ENCODE data around the gene AKT1. TPM values are rescaled to one million over a fixed set of nuclear protein-coding genes. Genes with fewer than 3 reads are reported as not detected.
A peak's percentile ranks its signal among the peaks of the same experiment; 100 is the strongest.
"Not testable (repeated sequence)": the region's sequence is repeated elsewhere in the genome, so short reads cannot be mapped to it uniquely, and the experiment has no call there.

Gene AKT1
- total and polyA plus RNA-seq, 7 experiments from 2014 or later, result 6.8 to 131 (median 71.0) TPM

GRCh38 chr14:104729176-104729834, 66.2 kb downstream of the AKT1 start:
- H3K4me1 Mint-ChIP-seq; H3K36me3 ChIP-seq (ENCODE audit: control insufficient read depth in 2 of 3, insufficient read depth in 3 of 3, low read length in 3 of 3); H3K36me3 Mint-ChIP-seq; intact Hi-C loops (cut with micrococcal nuclease); CTCF ChIA-PET; H3K4me3 ChIP-seq (ENCODE audit: low read length); H3K9me3 ChIP-seq (ENCODE audit: control insufficient read depth in 2 of 3, low read length in 3 of 3); DNase-seq; H3K4me1 ChIP-seq (ENCODE audit: control insufficient read depth in 2 of 2, insufficient read depth in 2 of 2, low read length in 2 of 2); H3K27me3 ChIP-seq (ENCODE audit: control insufficient read depth in 2 of 2, insufficient read depth in 2 of 2, low read length in 2 of 2); H3K4me3 Mint-ChIP-seq; H3K27ac ChIP-seq (ENCODE audit: low read depth, low read length); H3K9me3 Mint-ChIP-seq; POLR2A ChIA-PET; H3K27me3 Mint-ChIP-seq; ATAC-seq: not testable (repeated sequence)
- H3K27ac Mint-ChIP-seq, result peak overlapping the region in 1 of 9 donors; percentile 25

GRCh38 chr14:104728631-104729030, 66.9 kb downstream of the AKT1 start:
- intact Hi-C loops (cut with micrococcal nuclease), result no loop called here
- Histone ChIP-seq H3K9me3 (ENCODE audit: control insufficient read depth in 2 of 3, low read length in 3 of 3) (no peaks in the 10 kb centered on the region), H3K36me3 (ENCODE audit: control insufficient read depth in 2 of 3, insufficient read depth in 3 of 3, low read length in 3 of 3) (no peaks in the 10 kb centered on the region), H3K4me1 (ENCODE audit: control insufficient read depth in 2 of 2, insufficient read depth in 2 of 2, low read length in 2 of 2) (peaks cover 0 to 2% of the 10 kb centered on the region in 2 donors), H3K27ac (ENCODE audit: low read depth, low read length) (no peak overlapping the region), H3K4me3 (ENCODE audit: low read length) (no peak overlapping the region), H3K27me3 (ENCODE audit: control insufficient read depth in 2 of 2, insufficient read depth in 2 of 2, low read length in 2 of 2) (no peaks in the 10 kb centered on the region)
- H3K27ac Mint-ChIP-seq, result no peak overlapping the region
- DNase-seq (no peak), ATAC-seq (no peak)
- ChIA-PET POLR2A (no interaction called here), CTCF (no interaction called here)
- peaks cover 0 to 9% (median 0%) of the 10 kb centered on the region in 7 donors for H3K4me1 Mint-ChIP-seq
- H3K27me3 Mint-ChIP-seq, result no peaks in the 10 kb centered on the region
- H3K36me3 Mint-ChIP-seq, result no peaks in the 10 kb centered on the region
- H3K4me3 Mint-ChIP-seq, result no peak overlapping the region
- H3K9me3 Mint-ChIP-seq, result no peaks in the 10 kb centered on the region

DNA sequence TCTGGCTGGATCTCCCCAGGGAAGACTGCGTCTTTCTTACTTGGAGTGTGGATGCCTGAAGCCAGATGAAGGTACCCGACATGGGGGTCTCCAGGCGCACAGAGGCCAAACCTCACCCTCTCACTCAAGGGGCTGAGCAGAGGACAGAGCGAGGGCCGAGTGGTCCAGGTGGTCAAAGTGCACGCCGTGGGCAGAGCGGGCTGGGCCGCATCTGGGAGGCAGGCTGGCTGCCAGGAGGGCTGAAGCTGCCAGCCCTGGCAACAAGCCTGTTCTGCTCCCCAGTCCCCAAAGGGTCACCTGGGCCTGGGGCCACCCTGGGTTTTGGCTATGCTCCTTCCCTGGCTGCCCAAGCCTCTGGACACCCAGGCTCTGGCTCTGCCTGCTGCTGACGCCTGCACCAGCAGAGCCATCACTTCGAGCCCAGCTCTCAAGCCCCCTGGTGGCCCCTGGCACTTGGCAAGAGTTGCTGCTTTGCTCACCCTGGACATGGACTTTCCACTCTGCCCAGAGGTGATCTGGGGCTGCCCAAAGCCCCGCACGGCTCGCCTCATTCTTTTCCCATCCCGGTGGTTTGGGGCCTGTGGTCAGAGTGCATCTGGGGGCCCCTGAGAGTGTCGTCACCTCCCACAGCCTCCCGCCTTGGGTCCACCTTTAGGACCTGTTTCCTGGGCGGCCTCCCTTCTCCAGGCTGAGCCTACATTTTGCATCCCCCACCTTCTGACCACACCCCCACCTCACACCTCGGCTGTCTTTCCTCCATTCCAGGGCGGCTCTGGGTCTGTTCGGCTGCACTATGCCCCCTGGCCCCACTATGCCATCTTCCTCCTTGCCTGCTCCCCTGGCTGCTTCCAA, 68.7 kb downstream of the AKT1 start:
- DNase-seq, result no peak
- Mint-ChIP-seq H3K4me3 (peak overlapping the region in 1 of 10 donors; percentile 34), H3K27me3 (no peaks in the 10 kb centered on the region), H3K9me3 (no peaks in the 10 kb centered on the region), H3K27ac (no peak overlapping the region), H3K4me1 (peaks cover 0 to 9% (median 0%) of the 10 kb centered on the region in 7 donors), H3K36me3 (no peaks in the 10 kb centered on the region)
- ChIA-PET CTCF (no interaction called here), POLR2A (no interaction called here)
- H3K9me3 ChIP-seq (ENCODE audit: control insufficient read depth in 2 of 3, low read length in 3 of 3), result no peaks in the 10 kb centered on the region
- no peak for ATAC-seq
- H3K27me3 ChIP-seq (ENCODE audit: control insufficient read depth in 2 of 2, insufficient read depth in 2 of 2, low read length in 2 of 2), result no peaks in the 10 kb centered on the region
- no peaks in the 10 kb centered on the region for H3K36me3 ChIP-seq (ENCODE audit: control insufficient read depth in 2 of 3, insufficient read depth in 3 of 3, low read length in 3 of 3)
- peaks cover 0 to 6% of the 10 kb centered on the region in 2 donors for H3K4me1 ChIP-seq (ENCODE audit: control insufficient read depth in 2 of 2, insufficient read depth in 2 of 2, low read length in 2 of 2)
- H3K27ac ChIP-seq (ENCODE audit: low read depth, low read length), result no peak overlapping the region
- no peak overlapping the region for H3K4me3 ChIP-seq (ENCODE audit: low read length)
- intact Hi-C loops (cut with micrococcal nuclease), result no loop called here

DNA sequence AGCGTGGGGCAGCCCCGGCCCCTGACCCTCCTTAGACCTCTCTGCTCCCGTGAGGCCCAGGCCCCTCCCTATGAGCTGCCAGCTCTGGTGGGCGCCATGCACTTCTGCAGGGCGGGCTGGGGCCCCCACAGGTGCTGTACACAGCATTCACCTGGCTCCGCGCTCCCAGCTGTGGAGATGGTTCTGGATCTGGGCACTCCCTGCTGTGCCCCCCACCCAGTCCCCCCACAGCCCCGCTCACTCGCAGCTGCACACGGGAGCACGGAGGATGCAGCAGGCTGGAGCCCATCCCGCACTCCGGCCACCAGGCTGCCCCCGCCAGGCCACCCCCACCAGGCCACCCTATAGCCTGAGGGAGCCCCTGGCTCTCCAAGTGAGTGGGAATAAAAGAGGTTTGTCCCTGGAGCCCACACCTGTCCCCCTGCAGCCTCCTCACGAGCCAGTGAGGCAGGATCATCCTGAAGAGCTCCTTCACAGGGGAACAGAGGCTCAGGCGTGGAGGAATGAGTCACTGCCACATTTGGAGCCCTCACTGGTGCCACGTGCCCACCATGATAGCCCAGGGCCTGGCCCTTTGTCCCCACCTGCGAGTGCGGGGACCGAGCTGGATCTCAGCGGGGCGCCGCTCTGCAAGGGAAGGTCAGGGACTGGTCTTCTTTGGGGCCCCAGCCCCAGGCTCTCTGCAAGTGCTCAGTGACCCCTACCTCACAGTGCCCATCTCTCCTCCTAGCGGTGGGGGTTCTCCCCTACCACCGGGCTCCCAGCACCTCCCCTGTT, 69.6 kb downstream of the AKT1 start:
- no peaks in the 10 kb centered on the region for H3K36me3 ChIP-seq (ENCODE audit: control insufficient read depth in 2 of 3, insufficient read depth in 3 of 3, low read length in 3 of 3)
- no peaks in the 10 kb centered on the region for H3K27me3 ChIP-seq (ENCODE audit: control insufficient read depth in 2 of 2, insufficient read depth in 2 of 2, low read length in 2 of 2)
- Mint-ChIP-seq H3K9me3 (no peaks in the 10 kb centered on the region), H3K36me3 (no peaks in the 10 kb centered on the region), H3K27me3 (no peaks in the 10 kb centered on the region), H3K27ac (no peak overlapping the region), H3K4me1 (peaks cover 0 to 9% (median 0%) of the 10 kb centered on the region in 7 donors), H3K4me3 (peak overlapping the region in 5 of 10 donors; percentile 47 to 65 (median 60))
- no peak overlapping the region for H3K4me3 ChIP-seq (ENCODE audit: low read length)
- DNase-seq, result no peak
- no peaks in the 10 kb centered on the region for H3K9me3 ChIP-seq (ENCODE audit: control insufficient read depth in 2 of 3, low read length in 3 of 3)
- no peak for ATAC-seq
- CTCF ChIA-PET, result no interaction called here
- H3K27ac ChIP-seq (ENCODE audit: low read depth, low read length), result no peak overlapping the region
- intact Hi-C loops (cut with micrococcal nuclease), result no loop called here
- peaks cover 0 to 6% of the 10 kb centered on the region in 2 donors for H3K4me1 ChIP-seq (ENCODE audit: control insufficient read depth in 2 of 2, insufficient read depth in 2 of 2, low read length in 2 of 2)
- POLR2A ChIA-PET, result interaction anchor here (0.8 kb wide), 1 partner anchor 17 kb away, joined by 3 read pairs; no protein-coding TSS in a partner anchor

- Histone ChIP-seq H3K36me3 (ENCODE audit: control insufficient read depth in 2 of 3, insufficient read depth in 3 of 3, low read length in 3 of 3) (no peaks in the 10 kb centered on the region), H3K9me3 (ENCODE audit: control insufficient read depth in 2 of 3, low read length in 3 of 3) (no peaks in the 10 kb centered on the region), H3K27ac (ENCODE audit: low read depth, low read length) (no peak overlapping the region), H3K4me1 (ENCODE audit: control insufficient read depth in 2 of 2, insufficient read depth in 2 of 2, low read length in 2 of 2) (peaks cover 0 to 6% of the 10 kb centered on the region in 2 donors), H3K27me3 (ENCODE audit: control insufficient read depth in 2 of 2, insufficient read depth in 2 of 2, low read length in 2 of 2) (no peaks in the 10 kb centered on the region), H3K4me3 (ENCODE audit: low read length) (no peak overlapping the region)
- intact Hi-C loops (cut with micrococcal nuclease), result loop anchor here (1.0 to 5.0 kb wide), 4 partner anchors 27 to 296 kb away; partner anchors contain the start of gene CDCA4 (in 1 of the 2)
- Mint-ChIP-seq H3K9me3 (no peaks in the 10 kb centered on the region), H3K27me3 (no peaks in the 10 kb centered on the region), H3K4me1 (peaks cover 0 to 9% (median 0%) of the 10 kb centered on the region in 7 donors), H3K4me3 (peak overlapping the region in 9 of 10 donors; percentile 19 to 73 (median 56)), H3K36me3 (no peaks in the 10 kb centered on the region), H3K27ac (no peak overlapping the region)
- ChIA-PET CTCF (no interaction called here), POLR2A (interaction anchor here (0.8 kb wide), 1 partner anchor 16 kb away, joined by 3 read pairs; no protein-coding TSS in a partner anchor)
- DNase-seq (no peak), ATAC-seq (no peak)
These were observed 70.4 kb downstream of the AKT1 start for GRCh38 chr14:104724981-104725771.

All from naive thymus-derived CD4-positive, alpha-beta T cell (primary cell).